ENCODE measurements around the gene REEP6.
"Not testable (repeated sequence)": the region's sequence is repeated elsewhere in the genome, so short reads cannot be mapped to it uniquely, and the experiment has no call there.

REEP6 gene

GRCh38 chr19:1491849-1492170 is 829 bp downstream of the REEP6 start:
- no peak for DNase-seq

GRCh38 chr19:1492474-1493006 is 1.6 kb downstream of the REEP6 start:
- DNase-seq: no peak

- no peak for DNase-seq
Measured at GRCh38 chr19:1494115-1494815, 3.3 kb downstream of the REEP6 start.

GRCh38 chr19:1495051-1495798 is 4.2 kb downstream of the REEP6 start:
- no peak for DNase-seq

- no peak for DNase-seq
Measured at GRCh38 chr19:1495799-1496713, 5.1 kb downstream of the REEP6 start.

GRCh38 chr19:1496714-1497577 is 6.0 kb downstream of the REEP6 start:
- no peak for DNase-seq

- no peak for DNase-seq
Measured at GRCh38 chr19:1497578-1498235, 6.7 kb downstream of the REEP6 start.

GRCh38 chr19:1499231-1499630 is 8.2 kb downstream of the REEP6 start:
- not testable (repeated sequence) for DNase-seq

- DNase-seq: no peak
Measured at GRCh38 chr19:1501200-1501595, 10.2 kb downstream of the REEP6 start.

- DNase-seq: no peak
Measured at GRCh38 chr19:1502433-1503088, 11.6 kb downstream of the REEP6 start.

GRCh38 chr19:1503089-1503924 is 12.3 kb downstream of the REEP6 start:
- peak; percentile 62 for DNase-seq

- no peak for DNase-seq
Measured at GRCh38 chr19:1503925-1504773, 13.2 kb downstream of the REEP6 start.

- DNase-seq: no peak
Measured at GRCh38 chr19:1505012-1505411, 14.0 kb downstream of the REEP6 start.

- no peak for DNase-seq
Measured at GRCh38 chr19:1505991-1506881, 15.3 kb downstream of the REEP6 start.

GRCh38 chr19:1507192-1507660 is 16.2 kb downstream of the REEP6 start:
- DNase-seq: no peak

GRCh38 chr19:1507763-1508506 is 17.0 kb downstream of the REEP6 start:
- DNase-seq: peak; percentile 88

GRCh38 chr19:1508507-1508856 is 17.5 kb downstream of the REEP6 start:
- no peak for DNase-seq
